C4-2B (cell line): ENCODE results near the gene TELO2.
A peak's percentile ranks its signal among the peaks of the same experiment; 100 is the strongest.
"Not testable (repeated sequence)": the region's sequence is repeated elsewhere in the genome, so short reads cannot be mapped to it uniquely, and the experiment has no call there.

ENCODE experiments used
- H3K27ac ChIP-seq: fragments of 450-650 bp; 2 replicates; pipeline ENCODE4 v1.5.1; 2017
- CTCF ChIP-seq: fragments of 450-650 bp; conservative IDR thresholded peaks from 2 replicates; pipeline ENCODE4 v1.5.1; 2017; ENCODE audit warnings: mild to moderate bottlenecking
- ZFX ChIP-seq: fragments of 450-650 bp; IDR thresholded peaks from 2 replicates; pipeline ENCODE4 v1.6.1; 2017

The TELO2 gene

DNA sequence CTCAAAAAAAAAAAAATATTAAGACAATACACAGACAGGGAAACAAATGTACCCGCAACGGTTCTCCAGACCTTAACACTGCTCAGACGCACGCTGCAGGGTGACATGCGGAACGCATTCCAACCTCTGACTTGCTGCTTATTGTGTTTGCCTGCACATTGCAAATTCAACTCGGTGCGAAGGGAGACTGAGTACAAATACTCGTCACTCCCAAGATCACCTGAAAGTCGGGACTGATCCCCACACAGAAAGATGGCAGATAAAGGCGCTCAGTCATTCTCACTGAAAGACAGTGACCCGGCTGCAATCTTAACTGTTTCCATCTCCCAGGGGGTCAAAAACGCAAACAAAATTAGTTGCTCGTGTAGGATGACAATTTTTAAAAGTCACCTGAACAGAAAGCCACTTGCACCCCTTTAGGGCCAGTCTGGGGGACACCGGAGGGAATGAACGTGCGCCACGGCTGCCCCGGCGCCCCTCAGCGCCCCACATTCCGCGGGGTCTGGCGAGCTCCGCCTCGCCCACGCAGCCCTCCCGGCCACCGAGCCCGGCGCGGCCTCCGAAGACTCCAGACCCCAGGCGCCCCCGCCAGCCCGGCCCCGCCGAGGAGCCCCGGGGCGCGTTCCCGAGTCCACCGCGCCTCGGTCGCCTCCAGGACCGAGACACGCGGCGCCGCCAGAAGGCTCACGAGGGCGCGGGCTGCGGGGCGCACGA lies 18.9 kb upstream of the TELO2 start:
- TF ChIP-seq ZFX (no peak), CTCF (no peak)
- peak overlapping the region; percentile 92 for H3K27ac ChIP-seq

DNA sequence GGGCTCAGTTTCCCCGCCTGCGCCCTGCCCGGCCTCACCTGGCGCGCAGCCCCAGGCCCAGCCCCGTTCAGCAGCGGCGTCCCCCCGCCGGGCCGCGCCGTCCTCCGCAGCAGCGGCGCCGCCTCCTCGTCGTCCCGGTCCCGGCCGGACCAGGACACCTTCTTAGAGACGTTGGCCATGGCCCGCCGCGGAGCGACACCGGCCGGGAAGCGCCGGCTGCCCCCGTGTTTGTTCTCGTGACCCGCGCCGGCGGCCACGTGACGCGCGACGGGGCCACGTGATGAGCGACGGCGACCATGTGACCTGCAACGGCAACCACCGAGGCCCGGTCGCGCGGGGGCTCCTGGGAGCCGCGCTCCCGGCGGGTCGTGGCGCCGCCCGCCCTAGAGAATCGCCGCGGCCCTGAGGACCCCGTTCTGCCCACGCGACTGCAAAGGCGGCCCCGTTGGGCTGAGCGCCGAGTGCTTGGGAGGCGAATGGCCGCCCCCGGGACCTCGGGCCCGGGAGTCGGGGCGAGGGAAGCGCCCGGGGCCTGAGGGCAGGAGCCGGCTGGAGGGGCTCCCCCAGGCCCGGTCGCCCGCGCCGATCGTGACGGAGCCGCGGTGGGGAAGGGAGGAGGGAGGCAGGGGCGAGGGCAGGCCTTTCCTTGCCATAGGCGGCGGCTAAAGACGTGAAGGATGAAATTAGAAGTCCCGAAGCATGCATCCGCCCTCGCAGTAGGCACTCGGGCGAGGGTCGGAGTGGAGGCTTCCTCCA lies 18.2 kb upstream of the TELO2 start, which contains the start of gene CLCN7:
TSS of gene CLCN7 (minus strand) at position 233 of the 756 bp plus-strand sequence. CDS start at position 179, 54 bp downstream.
- TF ChIP-seq CTCF (no peak), ZFX (peak; percentile 95)
- H3K27ac ChIP-seq, result peak within 1 kb of the TSS; percentile 92

GRCh38 chr16:1475552-1476114 lies 17.5 kb upstream of the TELO2 start:
- peak overlapping the region; percentile 92 for H3K27ac ChIP-seq
- TF ChIP-seq ZFX (no peak), CTCF (no peak)

- TF ChIP-seq ZFX (no peak), CTCF (no peak)
- no peak overlapping the region for H3K27ac ChIP-seq
Observed at GRCh38 chr16:1477033-1477432, 16.1 kb upstream of the TELO2 start.

GRCh38 chr16:1478937-1479336 lies 14.2 kb upstream of the TELO2 start:
- H3K27ac ChIP-seq, result not testable (repeated sequence)

GRCh38 chr16:1481906-1482835 lies 11.0 kb upstream of the TELO2 start:
- no peak overlapping the region for H3K27ac ChIP-seq
- TF ChIP-seq CTCF, result no peak

- H3K27ac ChIP-seq, result no peak overlapping the region
- TF ChIP-seq ZFX, result no peak
- no peak for TF ChIP-seq CTCF
Observed at GRCh38 chr16:1485847-1486496, 7.2 kb upstream of the TELO2 start.
